GM21360 (cell line): ENCODE data around the gene BAG3.

Experiments used
- ATAC-seq: cut with Tn5 transposase; IDR thresholded peaks from one replicate; pipeline ENCODE4 v1.9.1; 2021; ENCODE audit warnings: mild to moderate bottlenecking, moderate library complexity; ENCODE audit not compliant: unreplicated experiment

Gene BAG3

DNA sequence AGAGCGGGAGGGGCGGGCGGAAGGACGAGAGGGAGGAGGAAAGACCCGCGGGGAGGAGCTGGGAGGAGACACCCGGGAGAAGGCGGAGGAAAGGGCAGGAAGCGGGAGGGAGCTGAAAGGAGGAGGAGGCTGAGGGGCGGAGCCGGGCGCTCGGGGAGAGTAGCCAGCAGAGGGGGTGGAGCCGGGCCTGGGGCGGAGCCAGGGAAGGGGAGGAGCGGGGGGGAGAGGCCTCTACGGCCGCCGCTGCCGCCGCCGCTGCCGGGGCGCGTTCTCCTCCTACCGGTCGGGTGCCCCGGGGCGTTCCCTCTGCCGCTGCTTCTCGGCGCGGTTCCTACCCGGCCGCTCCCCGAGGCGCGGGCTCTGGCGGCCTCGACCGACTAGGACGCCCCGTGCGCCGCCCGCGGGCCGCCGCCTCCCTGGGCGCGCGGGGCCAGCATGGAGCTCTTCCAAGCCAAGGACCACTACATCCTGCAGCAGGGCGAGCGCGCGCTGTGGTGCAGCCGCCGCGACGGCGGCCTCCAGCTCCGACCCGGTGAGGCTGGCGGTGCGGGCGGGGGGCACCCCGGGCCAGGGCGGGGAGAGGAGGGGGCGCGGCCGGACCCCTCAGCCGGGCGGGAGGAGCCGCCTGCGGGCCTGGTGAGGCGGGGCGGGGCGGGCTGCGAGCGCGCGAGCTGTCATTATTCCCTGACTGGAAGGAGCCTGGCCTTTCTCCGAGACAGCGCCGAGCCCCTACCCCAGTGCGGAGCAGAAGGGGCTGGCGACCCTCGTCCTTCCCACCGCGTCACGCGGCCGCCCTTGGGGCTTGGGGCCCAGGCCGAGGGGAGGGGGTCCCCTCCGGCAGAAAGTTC is 74.9 kb downstream of the BAG3 start, which contains the start of gene INPP5F:
TSS of gene INPP5F (plus strand) at position 223 of the 848 bp plus-strand sequence. CDS start at position 436, 213 bp downstream.
- ATAC-seq, result peak; percentile 89

DNA sequence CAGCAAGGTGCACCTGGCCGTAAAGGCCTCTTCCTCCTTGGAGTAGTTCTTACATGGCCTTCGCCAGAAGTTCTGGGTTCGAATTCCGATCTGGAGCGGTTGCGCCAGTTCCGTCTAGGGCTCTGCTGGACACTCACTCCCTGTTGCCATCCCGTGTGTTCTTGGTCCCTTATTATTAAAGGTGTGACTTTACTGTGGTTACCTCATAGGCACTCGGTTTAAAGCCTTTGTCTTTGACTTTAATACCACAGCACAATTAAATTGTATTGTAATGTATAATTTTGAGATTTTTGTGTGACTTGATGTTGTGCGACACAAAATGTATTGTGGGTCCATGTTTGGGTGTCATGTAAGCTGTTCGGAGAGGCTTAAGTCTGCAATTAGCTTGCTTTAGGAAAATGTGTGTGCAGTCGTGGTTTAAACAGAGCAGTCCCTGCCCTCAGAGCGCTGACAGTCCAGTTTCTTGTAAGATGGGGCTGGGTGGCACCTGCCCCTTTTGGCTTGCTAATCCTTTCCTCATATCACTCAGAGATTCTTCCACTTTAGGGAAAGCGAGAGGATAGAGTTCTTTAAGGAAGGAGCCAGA is 75.6 kb downstream of the BAG3 start:
- no peak for ATAC-seq
